ENCODE measurements around the gene MED23.

DNA sequence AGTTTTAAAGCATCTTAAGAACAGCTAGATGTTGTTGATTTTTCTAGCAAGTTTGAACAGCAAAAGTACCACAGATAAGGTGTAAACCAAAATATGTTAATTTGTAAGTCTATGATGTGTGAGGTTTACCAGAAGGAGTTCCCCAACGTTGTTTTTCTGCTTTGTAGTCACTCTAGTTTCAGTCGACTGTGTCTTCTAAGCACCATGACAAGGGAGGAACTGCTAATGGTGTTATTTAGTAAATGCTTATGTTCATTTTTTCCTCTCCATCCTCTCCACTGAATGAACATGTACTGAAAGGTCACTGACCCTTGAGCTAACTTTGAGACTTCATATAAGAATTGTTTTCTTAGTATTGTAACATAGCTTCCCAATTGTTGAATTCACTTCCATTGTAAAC lies 12.1 kb upstream of the MED23 start:
- no peak for TF ChIP-seq EZH2 (IDR thresholded peaks at IDR 0.05; ENCODE audit: insufficient read depth, low read length)
- TF ChIP-seq, protein P1, sequence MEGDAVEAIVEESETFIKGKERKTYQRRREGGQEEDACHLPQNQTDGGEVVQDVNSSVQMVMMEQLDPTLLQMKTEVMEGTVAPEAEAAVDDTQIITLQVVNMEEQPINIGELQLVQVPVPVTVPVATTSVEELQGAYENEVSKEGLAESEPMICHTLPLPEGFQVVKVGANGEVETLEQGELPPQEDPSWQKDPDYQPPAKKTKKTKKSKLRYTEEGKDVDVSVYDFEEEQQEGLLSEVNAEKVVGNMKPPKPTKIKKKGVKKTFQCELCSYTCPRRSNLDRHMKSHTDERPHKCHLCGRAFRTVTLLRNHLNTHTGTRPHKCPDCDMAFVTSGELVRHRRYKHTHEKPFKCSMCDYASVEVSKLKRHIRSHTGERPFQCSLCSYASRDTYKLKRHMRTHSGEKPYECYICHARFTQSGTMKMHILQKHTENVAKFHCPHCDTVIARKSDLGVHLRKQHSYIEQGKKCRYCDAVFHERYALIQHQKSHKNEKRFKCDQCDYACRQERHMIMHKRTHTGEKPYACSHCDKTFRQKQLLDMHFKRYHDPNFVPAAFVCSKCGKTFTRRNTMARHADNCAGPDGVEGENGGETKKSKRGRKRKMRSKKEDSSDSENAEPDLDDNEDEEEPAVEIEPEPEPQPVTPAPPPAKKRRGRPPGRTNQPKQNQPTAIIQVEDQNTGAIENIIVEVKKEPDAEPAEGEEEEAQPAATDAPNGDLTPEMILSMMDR (IDR thresholded peaks at IDR 0.05; ENCODE audit: insufficient read depth, low read depth, low read length) = no peak

All from astrocyte (in vitro differentiated cells and primary cell).